ENCODE data around the gene ZNF236. TPM values are rescaled to one million over a fixed set of nuclear protein-coding genes. Genes with fewer than 3 reads are reported as not detected.

The ZNF236 gene
- total RNA-seq, 1 experiment from 2014 or later, result 6.3 TPM

DNA sequence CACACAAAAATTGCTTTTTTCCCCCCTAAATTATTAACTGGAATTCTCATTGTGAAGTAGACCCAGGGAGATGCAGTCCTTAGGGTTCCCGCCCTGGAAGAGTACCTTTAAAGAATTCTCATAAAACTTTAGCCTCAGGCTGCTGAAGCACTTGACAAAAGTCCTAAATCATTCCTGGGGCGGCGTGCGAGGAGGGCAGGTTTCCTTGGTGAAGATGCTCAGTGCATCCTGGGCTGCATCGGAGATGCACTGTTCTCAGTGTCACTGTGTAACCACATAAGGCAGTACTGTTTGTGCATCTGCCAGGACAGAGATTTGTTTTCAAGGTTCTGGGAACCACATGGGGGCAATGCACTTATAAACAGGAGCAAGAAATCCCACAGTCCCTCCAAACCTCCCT lies 62.6 kb downstream of the ZNF236 start:
- no peaks in the 10 kb centered on the region for H3K4me1 ChIP-seq (replicated peaks)

GRCh38 chr18:76886112-76886511 lies 63.8 kb downstream of the ZNF236 start:
- DNase-seq (ENCODE audit: low read depth in 1 of 2, low spot score in 2 of 2), result no peak
- H3K4me1 ChIP-seq (replicated peaks), result no peaks in the 10 kb centered on the region
- H3K27ac ChIP-seq, result no peak overlapping the region
- H3K36me3 ChIP-seq, result peaks cover 37% of the 10 kb centered on the region
- H3K9me3 ChIP-seq (replicated peaks), result no peaks in the 10 kb centered on the region
- H3K27me3 ChIP-seq (replicated peaks), result no peaks in the 10 kb centered on the region
- H3K4me3 ChIP-seq, result no peak overlapping the region

More for the DNA sequence above, 62.6 kb downstream of the ZNF236 start:
- Histone ChIP-seq H3K27ac (no peak overlapping the region), H3K27me3 (replicated peaks) (no peaks in the 10 kb centered on the region), H3K4me3 (no peak overlapping the region), H3K36me3 (peaks cover 46% of the 10 kb centered on the region), H3K9me3 (replicated peaks) (no peaks in the 10 kb centered on the region)
- DNase-seq (ENCODE audit: low read depth in 1 of 2, low spot score in 2 of 2), result no peak

DNA sequence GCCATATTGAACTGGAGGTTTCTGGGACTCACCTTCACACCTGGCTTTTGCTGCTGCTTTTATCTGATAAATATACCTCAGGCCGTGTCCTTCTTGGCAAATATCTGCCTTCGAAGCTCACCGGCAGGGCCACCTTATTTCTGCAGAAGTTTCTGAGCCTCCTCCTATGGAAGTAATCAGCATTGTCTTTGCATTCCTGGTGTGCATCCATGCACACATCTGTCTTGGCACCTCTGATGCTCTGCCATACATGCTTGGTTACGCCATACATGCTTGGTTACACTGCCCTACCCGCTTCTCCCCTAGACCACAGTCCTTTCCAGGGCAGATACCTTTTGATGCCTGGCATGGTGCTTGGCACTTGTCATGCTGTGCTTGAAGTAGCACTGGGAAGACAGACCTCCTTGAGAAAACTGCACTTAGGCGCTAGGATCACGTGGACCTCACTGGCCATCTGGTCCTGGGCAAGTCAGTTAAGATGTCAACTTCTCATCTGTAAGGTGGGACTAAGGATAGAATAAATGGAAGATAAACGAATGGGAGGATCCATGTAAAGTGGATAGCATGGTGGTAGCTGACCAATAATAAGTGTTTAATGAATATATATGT lies 66.8 kb downstream of the ZNF236 start:
- Histone ChIP-seq H3K4me3 (no peak overlapping the region), H3K27ac (no peak overlapping the region), H3K36me3 (peaks cover 14% of the 10 kb centered on the region), H3K9me3 (replicated peaks) (no peaks in the 10 kb centered on the region), H3K27me3 (replicated peaks) (no peaks in the 10 kb centered on the region), H3K4me1 (replicated peaks) (no peaks in the 10 kb centered on the region)
- no peak for DNase-seq (ENCODE audit: low read depth in 1 of 2, low spot score in 2 of 2)

- Histone ChIP-seq H3K27ac (no peak overlapping the region), H3K36me3 (peaks cover 32% of the 10 kb centered on the region), H3K4me1 (replicated peaks) (no peaks in the 10 kb centered on the region), H3K4me3 (no peak overlapping the region), H3K27me3 (replicated peaks) (no peaks in the 10 kb centered on the region), H3K9me3 (replicated peaks) (no peaks in the 10 kb centered on the region)
- DNase-seq (ENCODE audit: low read depth in 1 of 2, low spot score in 2 of 2), result no peak
Measured at GRCh38 chr18:76892832-76893231, 70.5 kb downstream of the ZNF236 start.

DNA sequence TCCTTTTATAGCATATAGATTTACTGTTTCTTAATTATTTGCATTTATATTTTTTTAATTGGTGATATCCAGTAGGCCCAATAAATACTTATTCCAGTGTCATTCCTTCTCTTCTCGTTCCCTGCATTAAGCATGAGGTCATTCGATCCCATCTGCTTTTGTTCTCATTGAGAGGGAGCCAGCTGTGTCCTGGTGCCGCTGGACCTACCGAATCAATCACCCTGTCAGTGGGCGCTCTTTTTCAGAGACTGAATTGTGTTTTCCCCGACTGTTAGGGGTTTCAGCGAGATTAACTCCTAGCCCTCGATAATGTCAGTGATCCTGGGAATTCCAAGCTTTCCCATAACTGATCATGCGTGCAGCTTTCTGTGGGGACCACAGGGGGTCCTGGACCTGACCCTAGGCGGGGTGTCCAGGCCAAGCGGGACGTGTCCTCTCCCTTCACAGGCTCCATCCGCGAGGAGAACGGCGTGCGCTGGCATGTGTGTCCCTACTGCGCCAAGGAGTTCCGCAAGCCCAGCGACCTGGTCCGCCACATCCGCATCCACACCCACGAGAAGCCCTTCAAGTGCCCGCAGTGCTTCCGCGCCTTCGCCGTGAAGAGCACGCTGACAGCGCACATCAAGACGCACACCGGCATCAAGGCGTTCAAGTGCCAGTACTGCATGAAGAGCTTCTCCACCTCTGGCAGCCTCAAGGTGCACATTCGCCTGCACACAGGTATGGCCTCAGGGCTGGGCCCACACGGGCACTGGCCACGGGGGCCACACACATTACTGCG lies 72.4 kb downstream of the ZNF236 start:
- no peaks in the 10 kb centered on the region for H3K4me1 ChIP-seq (replicated peaks)
- DNase-seq (ENCODE audit: low read depth in 1 of 2, low spot score in 2 of 2), result no peak
- no peak overlapping the region for H3K4me3 ChIP-seq
- H3K9me3 ChIP-seq (replicated peaks), result no peaks in the 10 kb centered on the region
- H3K36me3 ChIP-seq, result peaks cover 37% of the 10 kb centered on the region
- no peak overlapping the region for H3K27ac ChIP-seq
- no peaks in the 10 kb centered on the region for H3K27me3 ChIP-seq (replicated peaks)

DNA sequence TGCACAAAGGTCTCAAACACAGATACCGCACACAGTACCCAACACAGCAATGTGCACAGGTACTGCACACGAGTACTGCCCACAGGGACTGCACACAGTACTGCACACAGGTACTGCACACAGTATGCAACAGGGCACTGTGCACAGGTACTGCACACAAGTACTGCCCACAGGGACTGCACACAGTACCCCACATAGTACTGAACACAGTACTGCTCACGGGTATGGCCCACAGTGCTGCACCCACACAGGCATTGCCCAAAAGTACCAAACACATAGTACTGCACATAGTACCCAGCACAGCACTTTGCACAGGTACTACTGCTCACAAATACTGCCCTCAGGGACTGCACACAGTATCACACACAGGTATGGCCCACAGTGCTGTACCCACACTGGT lies 73.1 kb downstream of the ZNF236 start:
- no peak for DNase-seq (ENCODE audit: low read depth in 1 of 2, low spot score in 2 of 2)
- peaks cover 35% of the 10 kb centered on the region for H3K36me3 ChIP-seq

GRCh38 chr18:76896677-76897076 lies 74.3 kb downstream of the ZNF236 start:
- Histone ChIP-seq H3K9me3 (replicated peaks) (no peaks in the 10 kb centered on the region), H3K27ac (no peak overlapping the region), H3K4me1 (replicated peaks) (no peaks in the 10 kb centered on the region), H3K36me3 (peaks cover 40% of the 10 kb centered on the region), H3K4me3 (no peak overlapping the region), H3K27me3 (replicated peaks) (no peaks in the 10 kb centered on the region)
- DNase-seq (ENCODE audit: low read depth in 1 of 2, low spot score in 2 of 2), result no peak

More for the DNA sequence above, 73.1 kb downstream of the ZNF236 start:
- no peaks in the 10 kb centered on the region for H3K27me3 ChIP-seq (replicated peaks)
- H3K4me1 ChIP-seq (replicated peaks), result no peaks in the 10 kb centered on the region
- no peak overlapping the region for H3K27ac ChIP-seq
- no peak overlapping the region for H3K4me3 ChIP-seq
- no peaks in the 10 kb centered on the region for H3K9me3 ChIP-seq (replicated peaks)

- Histone ChIP-seq H3K4me1 (replicated peaks) (no peaks in the 10 kb centered on the region), H3K4me3 (no peak overlapping the region), H3K36me3 (peaks cover 46% of the 10 kb centered on the region), H3K27me3 (replicated peaks) (no peaks in the 10 kb centered on the region), H3K9me3 (replicated peaks) (no peaks in the 10 kb centered on the region), H3K27ac (no peak overlapping the region)
- DNase-seq (ENCODE audit: low read depth in 1 of 2, low spot score in 2 of 2), result no peak
Measured at GRCh38 chr18:76897257-76897656, 74.9 kb downstream of the ZNF236 start.

DNA sequence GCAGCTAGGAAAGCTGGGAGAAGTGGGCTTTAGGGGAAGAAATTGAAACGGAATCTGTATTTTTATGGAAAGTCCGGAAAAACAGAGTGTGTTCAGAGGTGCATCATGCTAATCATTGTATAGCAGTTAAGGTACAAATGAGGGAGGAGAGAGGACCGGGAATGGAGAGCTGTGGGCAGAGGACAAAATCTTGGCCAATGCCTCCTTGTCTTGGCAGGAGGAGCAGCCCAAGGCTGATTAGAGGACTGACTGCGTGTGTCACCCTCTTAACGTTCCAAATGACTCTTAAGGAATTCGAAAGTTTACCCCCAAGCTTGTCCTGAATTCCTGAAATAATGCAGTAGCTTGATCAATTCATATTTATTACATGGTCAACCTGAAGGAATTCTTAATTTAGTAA lies 81.0 kb downstream of the ZNF236 start:
- Histone ChIP-seq H3K36me3 (peaks cover 20% of the 10 kb centered on the region), H3K4me1 (replicated peaks) (no peaks in the 10 kb centered on the region), H3K27me3 (replicated peaks) (no peaks in the 10 kb centered on the region), H3K9me3 (replicated peaks) (no peaks in the 10 kb centered on the region), H3K4me3 (no peak overlapping the region), H3K27ac (no peak overlapping the region)
- no peak for DNase-seq (ENCODE audit: low read depth in 1 of 2, low spot score in 2 of 2)

DNA sequence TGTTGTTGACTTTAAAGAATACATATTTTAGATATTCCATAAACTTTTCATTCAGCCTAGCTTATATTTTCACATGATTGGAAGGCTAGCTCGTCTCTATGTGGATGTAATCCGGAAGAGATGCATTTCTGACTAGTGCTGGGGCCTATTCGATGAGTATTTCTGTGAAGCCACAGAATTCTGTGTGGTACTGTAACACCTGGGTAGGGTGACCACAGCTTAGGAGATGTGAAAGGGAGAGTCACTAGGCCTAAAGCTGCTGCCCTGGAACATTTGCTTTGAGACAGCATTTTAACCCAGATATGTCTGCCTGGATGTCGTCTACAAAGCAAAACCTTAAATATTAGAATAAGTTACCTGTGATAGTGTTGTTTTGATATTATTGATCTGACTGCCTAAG lies 83.5 kb downstream of the ZNF236 start:
- H3K9me3 ChIP-seq (replicated peaks), result no peaks in the 10 kb centered on the region
- H3K36me3 ChIP-seq, result peaks cover 25% of the 10 kb centered on the region
- no peaks in the 10 kb centered on the region for H3K4me1 ChIP-seq (replicated peaks)
- DNase-seq (ENCODE audit: low read depth in 1 of 2, low spot score in 2 of 2), result no peak
- H3K27me3 ChIP-seq (replicated peaks), result no peaks in the 10 kb centered on the region
- H3K4me3 ChIP-seq, result no peak overlapping the region
- H3K27ac ChIP-seq, result no peak overlapping the region

GRCh38 chr18:76908277-76908676 lies 85.9 kb downstream of the ZNF236 start:
- H3K4me3 ChIP-seq, result no peak overlapping the region
- no peaks in the 10 kb centered on the region for H3K27me3 ChIP-seq (replicated peaks)
- peaks cover 17% of the 10 kb centered on the region for H3K36me3 ChIP-seq
- no peak for DNase-seq (ENCODE audit: low read depth in 1 of 2, low spot score in 2 of 2)
- no peaks in the 10 kb centered on the region for H3K4me1 ChIP-seq (replicated peaks)
- no peaks in the 10 kb centered on the region for H3K9me3 ChIP-seq (replicated peaks)
- no peak overlapping the region for H3K27ac ChIP-seq

GRCh38 chr18:76909439-76909838 lies 87.1 kb downstream of the ZNF236 start:
- no peak overlapping the region for H3K27ac ChIP-seq
- H3K36me3 ChIP-seq, result peaks cover 26% of the 10 kb centered on the region
- no peaks in the 10 kb centered on the region for H3K4me1 ChIP-seq (replicated peaks)
- no peak overlapping the region for H3K4me3 ChIP-seq
- DNase-seq (ENCODE audit: low read depth in 1 of 2, low spot score in 2 of 2), result no peak
- no peaks in the 10 kb centered on the region for H3K27me3 ChIP-seq (replicated peaks)
- H3K9me3 ChIP-seq (replicated peaks), result no peaks in the 10 kb centered on the region

DNA sequence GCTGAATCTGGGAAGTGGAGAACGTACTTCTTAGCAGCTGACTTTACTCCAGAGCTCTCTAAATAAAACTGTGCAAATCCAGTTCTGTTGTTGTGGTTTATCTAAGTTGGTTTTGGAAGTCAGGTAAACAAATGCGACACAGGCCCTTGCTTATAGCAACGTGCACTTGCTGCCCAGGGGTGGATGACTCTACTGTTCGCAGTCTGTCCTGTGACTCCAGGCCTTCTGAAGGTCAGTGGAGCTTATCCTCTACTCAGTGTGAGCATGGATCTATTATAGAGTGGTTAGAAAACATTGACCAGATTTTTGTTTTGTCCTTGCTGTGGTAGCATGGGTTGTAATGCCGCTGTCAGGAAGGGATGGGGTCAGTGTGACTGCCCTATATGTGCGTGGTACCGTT lies 89.1 kb downstream of the ZNF236 start:
- Histone ChIP-seq H3K9me3 (replicated peaks) (no peaks in the 10 kb centered on the region), H3K27ac (no peak overlapping the region), H3K27me3 (replicated peaks) (no peaks in the 10 kb centered on the region), H3K4me1 (replicated peaks) (no peaks in the 10 kb centered on the region), H3K4me3 (no peak overlapping the region), H3K36me3 (peaks cover 31% of the 10 kb centered on the region)
- no peak for DNase-seq (ENCODE audit: low read depth in 1 of 2, low spot score in 2 of 2)

DNA sequence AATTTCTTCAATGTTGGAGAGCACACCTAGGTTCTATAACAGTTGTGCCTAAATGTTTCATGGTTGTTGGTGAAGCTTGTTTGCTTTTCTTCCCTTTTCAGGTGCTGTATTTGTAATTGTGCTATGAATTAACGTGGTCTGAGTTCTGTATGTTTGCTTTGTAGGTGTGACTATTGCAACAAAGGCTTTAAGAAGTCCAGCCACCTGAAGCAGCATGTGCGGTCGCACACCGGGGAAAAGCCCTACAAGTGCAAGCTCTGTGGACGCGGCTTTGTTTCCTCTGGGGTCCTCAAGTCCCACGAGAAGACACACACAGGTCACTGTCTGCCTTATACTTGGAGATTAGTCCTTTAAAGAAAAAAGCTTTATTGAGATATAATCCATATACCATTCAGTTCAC lies 91.2 kb downstream of the ZNF236 start:
- Histone ChIP-seq H3K27me3 (replicated peaks) (no peaks in the 10 kb centered on the region), H3K4me1 (replicated peaks) (no peaks in the 10 kb centered on the region), H3K4me3 (no peak overlapping the region), H3K27ac (no peak overlapping the region), H3K9me3 (replicated peaks) (no peaks in the 10 kb centered on the region), H3K36me3 (peaks cover 33% of the 10 kb centered on the region)
- no peak for DNase-seq (ENCODE audit: low read depth in 1 of 2, low spot score in 2 of 2)
